Stimulated activated memory B cell treated with anti-CD40 and anti-IgM and Interleukin-4, amounts not matched to agents 10 μg/mL and 1 μg/mL and 100 μg/mL, for 72 hours (primary cell): ENCODE results near the gene FAM89B.
A peak's percentile ranks its signal among the peaks of the same experiment; 100 is the strongest.

Experiments
- ATAC-seq: fragments of 150-1000 bp; cut with Tn5 transposase; 2 replicates; pipeline ENCODE4 v1.10.0; 2021
- H3K27ac Mint-ChIP-seq: one replicate; pipeline ENCODE4 v1.8.0; 2022; ENCODE audit warnings: mild to moderate bottlenecking, mixed read lengths
- H3K27me3 Mint-ChIP-seq: one replicate; pipeline ENCODE4 v1.8.0; 2022; ENCODE audit warnings: mixed read lengths
- H3K36me3 Mint-ChIP-seq: one replicate; pipeline ENCODE4 v1.8.0; 2022; ENCODE audit warnings: mixed read lengths
- H3K4me1 Mint-ChIP-seq: one replicate; pipeline ENCODE4 v1.8.0; 2022; ENCODE audit warnings: mixed read lengths
- H3K4me3 Mint-ChIP-seq: one replicate; pipeline ENCODE4 v1.8.0; 2022; ENCODE audit warnings: mild to moderate bottlenecking, moderate library complexity, mixed read lengths
- H3K9me3 Mint-ChIP-seq: one replicate; pipeline ENCODE4 v1.8.0; 2022; ENCODE audit warnings: mixed read lengths

The FAM89B gene

DNA sequence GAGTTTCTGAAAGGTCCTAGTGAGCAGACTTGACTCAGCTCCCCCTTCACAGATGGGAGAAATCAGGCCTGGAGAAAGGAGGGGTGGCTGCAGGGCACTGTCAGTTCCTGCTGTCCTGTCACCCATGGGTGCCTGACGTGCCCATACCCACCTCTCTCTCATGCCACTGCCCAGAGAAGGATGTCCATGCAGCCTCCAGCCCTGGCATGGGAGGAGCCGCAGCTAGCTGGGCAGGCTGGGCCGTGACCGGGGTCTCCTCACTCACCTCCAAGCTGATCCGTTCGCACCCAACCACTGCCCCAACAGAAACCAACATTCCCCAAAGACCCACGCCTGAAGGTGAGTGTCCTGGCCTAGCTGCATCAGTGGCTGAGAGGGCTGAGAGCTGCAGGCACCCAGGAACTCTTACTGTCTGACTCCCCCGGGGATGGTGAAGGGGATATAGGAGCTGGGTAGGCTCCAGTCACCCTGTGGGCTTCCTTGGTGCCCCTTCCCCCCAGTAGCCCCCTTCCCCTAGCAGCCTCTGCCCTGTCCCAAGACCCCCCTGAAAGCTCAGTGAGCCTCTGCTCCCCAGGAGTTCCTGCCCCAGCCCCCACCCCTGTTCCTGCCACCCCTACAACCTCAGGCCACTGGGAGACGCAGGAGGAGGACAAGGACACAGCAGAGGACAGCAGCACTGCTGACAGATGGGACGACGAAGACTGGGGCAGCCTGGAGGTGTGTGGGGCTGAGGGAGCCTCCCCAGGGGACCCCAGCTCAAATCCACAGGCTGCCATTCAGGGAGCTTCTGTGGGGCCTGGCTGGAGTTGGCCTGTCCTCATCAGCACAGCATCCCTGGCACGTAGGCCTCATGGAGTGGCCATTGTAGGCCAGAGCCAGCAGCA lies 35.7 kb upstream of the FAM89B start:
- no peaks in the 10 kb centered on the region for H3K9me3 Mint-ChIP-seq
- H3K4me1 Mint-ChIP-seq = peaks cover 21% of the 10 kb centered on the region
- peak overlapping the region; percentile 34 for H3K27ac Mint-ChIP-seq
- H3K27me3 Mint-ChIP-seq = no peaks in the 10 kb centered on the region
- H3K36me3 Mint-ChIP-seq = peaks cover 41% of the 10 kb centered on the region
- ATAC-seq = no peak
- no peak overlapping the region for H3K4me3 Mint-ChIP-seq

DNA sequence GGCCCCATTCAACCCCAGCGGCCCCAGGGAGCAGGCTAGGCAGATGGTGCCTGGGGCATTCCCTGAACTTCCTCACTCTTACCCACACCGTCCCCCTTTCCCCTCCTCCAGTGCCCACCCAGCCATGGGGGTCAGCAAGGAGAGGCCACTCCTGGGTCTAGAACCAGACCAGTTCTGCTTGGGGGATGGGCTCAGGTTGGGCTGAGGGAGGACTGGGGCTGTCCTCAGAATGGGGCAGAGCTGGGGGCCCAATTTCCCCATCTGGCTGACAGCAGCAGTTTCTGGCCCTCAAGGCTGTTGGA lies 35.1 kb upstream of the FAM89B start:
- peaks cover 38% of the 10 kb centered on the region for H3K36me3 Mint-ChIP-seq
- ATAC-seq = no peak
- no peak overlapping the region for H3K4me3 Mint-ChIP-seq
- peak overlapping the region; percentile 34 for H3K27ac Mint-ChIP-seq
- peaks cover 27% of the 10 kb centered on the region for H3K4me1 Mint-ChIP-seq
- H3K9me3 Mint-ChIP-seq = no peaks in the 10 kb centered on the region
- H3K27me3 Mint-ChIP-seq = no peaks in the 10 kb centered on the region

DNA sequence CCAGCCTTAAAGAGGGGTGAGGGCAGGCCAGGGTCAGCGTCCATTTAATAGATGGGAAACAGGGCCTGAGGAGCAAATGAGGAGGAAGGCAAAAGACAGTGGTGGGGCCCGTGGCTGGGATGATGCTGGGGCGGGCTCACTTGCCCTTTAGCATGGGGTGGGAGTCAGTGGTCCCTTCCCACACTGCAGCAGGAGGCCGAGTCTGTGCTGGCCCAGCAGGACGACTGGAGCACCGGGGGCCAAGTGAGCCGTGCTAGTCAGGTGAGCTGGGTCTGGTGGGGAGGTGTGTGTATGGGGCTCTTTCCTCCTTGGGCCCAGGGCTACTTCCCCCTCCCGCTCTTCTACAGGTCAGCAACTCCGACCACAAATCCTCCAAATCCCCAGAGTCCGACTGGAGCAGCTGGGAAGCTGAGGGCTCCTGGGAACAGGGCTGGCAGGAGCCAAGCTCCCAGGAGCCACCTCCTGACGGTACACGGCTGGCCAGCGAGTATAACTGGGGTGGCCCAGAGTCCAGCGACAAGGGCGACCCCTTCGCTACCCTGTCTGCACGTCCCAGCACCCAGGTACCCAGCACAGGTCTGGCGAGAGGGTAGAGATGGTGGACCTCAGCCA lies 34.6 kb upstream of the FAM89B start:
- no peak overlapping the region for H3K4me3 Mint-ChIP-seq
- H3K4me1 Mint-ChIP-seq = peaks cover 27% of the 10 kb centered on the region
- no peak for ATAC-seq
- no peaks in the 10 kb centered on the region for H3K9me3 Mint-ChIP-seq
- peaks cover 38% of the 10 kb centered on the region for H3K36me3 Mint-ChIP-seq
- peak overlapping the region; percentile 34 for H3K27ac Mint-ChIP-seq
- H3K27me3 Mint-ChIP-seq = no peaks in the 10 kb centered on the region

DNA sequence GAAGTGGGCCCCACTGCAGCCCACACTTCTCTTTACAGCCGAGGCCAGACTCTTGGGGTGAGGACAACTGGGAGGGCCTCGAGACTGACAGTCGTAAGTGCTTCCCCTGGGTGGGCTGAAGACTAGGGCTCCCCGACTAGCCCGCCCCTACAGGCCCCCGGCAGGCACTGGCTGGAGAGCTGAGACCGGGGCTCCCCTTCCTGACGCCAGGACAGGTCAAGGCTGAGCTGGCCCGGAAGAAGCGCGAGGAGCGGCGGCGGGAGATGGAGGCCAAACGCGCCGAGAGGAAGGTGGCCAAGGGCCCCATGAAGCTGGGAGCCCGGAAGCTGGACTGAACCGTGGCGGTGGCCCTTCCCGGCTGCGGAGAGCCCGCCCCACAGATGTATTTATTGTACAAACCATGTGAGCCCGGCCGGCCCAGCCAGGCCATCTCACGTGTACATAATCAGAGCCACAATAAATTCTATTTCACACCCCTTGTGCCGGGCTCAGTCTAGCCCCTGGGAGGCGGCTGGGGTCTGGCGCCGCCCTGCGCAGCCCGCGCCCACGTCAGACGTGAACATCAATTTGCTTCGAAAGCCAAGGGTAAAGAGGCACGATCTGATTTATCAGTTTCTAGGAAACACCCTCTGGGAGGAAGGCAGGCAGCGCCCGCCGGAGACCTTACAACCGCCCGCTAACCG lies 34.0 kb upstream of the FAM89B start:
- no peak for ATAC-seq
- H3K9me3 Mint-ChIP-seq = no peaks in the 10 kb centered on the region
- peak overlapping the region; percentile 36 for H3K4me3 Mint-ChIP-seq
- no peak overlapping the region for H3K27ac Mint-ChIP-seq
- H3K36me3 Mint-ChIP-seq = peaks cover 33% of the 10 kb centered on the region
- peaks cover 27% of the 10 kb centered on the region for H3K4me1 Mint-ChIP-seq
- H3K27me3 Mint-ChIP-seq = no peaks in the 10 kb centered on the region

DNA sequence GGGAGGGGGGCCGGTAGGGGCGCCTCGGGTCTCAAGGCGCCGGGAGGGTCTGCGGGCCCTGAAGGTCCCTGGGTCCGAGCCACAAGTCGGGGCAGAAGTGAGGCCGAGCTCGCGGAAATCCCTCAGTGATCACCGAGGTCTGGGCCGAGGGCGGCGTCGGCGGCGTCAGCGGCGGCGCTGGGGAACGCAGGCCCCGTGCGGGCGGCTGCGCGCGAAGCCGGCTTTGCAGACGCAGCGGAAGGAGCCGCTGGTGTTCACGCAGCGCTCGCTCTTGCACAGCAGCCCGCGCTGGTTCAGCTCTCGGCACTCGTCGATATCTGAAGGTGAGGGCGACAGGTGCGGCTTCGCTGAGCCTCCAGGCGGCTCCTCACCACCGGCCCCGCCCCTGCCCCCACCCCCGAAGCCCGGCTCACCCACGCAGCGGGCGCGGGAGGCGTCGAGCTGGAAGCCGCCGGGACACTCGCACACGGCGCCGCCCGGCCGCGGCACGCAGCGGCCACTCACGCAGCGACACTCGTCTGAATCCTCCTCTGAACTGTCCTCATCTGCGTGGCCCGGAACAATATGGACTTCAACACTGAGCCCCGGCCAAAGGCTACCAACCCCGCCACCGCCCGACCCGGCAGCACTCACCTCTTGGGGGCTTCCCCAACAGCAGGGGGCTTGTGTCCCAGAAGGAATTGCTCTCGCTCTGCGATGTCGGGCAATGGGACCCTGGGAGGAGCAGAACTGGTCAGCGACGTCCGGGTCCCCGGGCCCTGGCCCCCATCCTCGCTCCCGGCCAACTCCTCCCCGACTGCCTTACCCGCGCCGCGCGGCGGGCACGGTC lies 33.2 kb upstream of the FAM89B start:
- H3K27ac Mint-ChIP-seq = peak overlapping the region; percentile 90
- ATAC-seq = no peak

DNA sequence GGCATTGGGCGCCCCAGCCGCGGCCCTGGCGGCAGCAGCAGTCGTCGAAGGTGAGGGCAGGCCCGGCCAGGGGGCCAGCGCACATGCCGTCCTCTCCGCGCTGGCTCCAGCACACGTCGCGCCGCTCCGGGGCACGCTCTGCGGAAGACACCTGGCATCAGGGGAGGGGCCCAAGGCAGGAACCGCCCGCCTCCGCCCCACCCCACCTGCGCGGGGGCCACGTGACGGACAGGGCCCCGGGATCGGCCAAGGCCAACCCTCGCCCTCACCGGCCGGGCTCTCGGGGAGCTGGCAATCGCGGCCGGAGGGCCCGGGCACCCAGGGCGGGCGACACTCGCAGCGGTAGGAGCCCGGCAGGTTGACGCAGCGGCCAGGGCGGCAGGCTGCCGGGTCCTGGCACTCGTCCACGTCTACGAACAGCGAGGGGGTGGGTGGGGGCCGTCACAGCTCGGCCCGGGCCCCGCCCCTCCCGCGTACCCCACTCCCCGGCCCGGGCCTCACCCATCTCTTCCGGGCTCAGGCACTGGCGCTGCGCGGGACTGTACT lies 32.5 kb upstream of the FAM89B start:
- peak overlapping the region; percentile 91 for H3K4me3 Mint-ChIP-seq
- peak overlapping the region; percentile 90 for H3K27ac Mint-ChIP-seq
- H3K4me1 Mint-ChIP-seq = peaks cover 38% of the 10 kb centered on the region
- H3K9me3 Mint-ChIP-seq = no peaks in the 10 kb centered on the region
- no peaks in the 10 kb centered on the region for H3K27me3 Mint-ChIP-seq
- peaks cover 24% of the 10 kb centered on the region for H3K36me3 Mint-ChIP-seq
- peak; percentile 84 for ATAC-seq

More for the DNA sequence above, 33.2 kb upstream of the FAM89B start:
- Mint-ChIP-seq H3K4me3 (peak overlapping the region; percentile 36), H3K36me3 (peaks cover 29% of the 10 kb centered on the region), H3K4me1 (peaks cover 31% of the 10 kb centered on the region), H3K27me3 (no peaks in the 10 kb centered on the region), H3K9me3 (no peaks in the 10 kb centered on the region)

DNA sequence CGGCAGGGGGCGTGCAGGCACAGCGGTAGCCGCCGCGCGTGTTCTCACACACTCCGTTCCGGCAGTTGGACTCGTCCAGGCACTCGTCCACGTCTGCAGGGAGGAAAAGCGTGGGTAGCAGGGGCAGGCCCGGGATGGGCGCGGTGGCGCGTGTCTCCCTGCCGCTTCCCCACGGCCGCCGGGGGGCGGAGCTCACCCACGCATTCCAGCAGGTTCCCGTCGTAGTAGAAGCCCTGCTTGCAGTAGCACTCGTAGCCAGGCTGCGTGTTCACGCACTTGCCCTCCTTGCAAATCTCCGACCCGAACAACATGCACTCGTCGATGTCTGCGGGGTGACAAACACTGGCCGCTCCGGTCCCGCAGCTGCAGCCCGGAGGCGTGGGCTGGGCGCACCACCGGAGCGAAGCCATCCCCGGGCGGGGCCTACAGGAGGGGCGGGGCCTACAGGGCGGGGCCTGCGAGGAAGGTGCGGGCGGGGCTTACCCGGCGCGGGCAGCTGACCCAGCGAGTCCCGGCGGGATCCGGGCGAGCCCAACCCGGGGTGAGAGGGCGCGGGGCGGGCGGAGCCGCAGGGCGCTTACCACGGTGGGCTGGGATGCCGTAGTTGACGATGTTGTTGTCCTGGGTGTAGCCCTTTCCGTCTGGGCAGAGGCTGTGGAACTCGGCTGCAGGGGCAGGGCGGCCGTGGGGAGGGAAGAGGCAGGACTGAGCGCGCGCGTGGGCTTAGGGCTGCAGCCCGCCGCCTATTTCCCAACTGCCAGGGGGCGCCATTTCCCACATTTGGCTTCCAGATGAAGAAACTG lies 31.8 kb upstream of the FAM89B start:
- no peaks in the 10 kb centered on the region for H3K27me3 Mint-ChIP-seq

DNA sequence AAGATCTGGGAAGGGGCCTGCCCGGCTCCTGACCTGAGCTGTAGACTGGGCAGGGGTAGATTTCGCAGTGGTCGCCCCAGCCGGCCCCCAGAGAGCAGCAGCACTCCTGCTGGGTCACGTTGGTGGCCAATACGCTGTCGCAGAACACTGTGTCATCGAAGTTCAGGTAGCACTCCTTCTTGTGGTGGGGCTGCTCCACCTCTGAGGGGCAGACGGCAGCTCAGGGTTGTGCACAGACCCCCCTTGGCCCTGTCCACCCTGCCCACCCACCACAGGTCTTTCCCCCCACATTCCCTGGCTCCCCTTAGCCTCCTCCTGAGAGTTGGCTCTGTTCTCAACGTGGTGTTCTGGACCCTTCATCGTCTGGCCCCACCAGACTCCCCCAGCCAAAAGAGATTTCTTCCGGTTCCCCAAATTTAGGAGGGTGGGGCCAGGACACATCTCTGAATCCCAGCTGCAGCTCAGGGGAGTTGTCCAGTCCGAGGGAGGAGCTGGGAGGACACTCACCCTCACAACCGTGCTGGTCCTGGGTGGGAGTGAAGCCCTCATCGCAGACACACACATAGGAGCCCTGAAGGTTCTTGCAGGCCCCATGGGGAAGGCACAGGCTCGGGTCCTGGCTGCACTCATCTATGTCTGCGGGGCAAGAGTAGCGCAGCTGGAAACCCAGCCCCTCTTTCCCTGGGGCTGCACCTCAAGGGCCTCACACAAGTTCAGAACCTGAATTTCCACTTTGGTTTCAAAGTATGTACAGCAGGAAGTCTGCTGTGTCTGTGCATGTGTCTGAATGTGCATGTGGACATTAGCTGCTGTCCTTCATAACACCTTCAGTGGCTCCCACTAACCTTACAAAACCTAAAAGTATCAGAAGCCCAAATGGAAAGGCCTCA lies 31.0 kb upstream of the FAM89B start:
- Mint-ChIP-seq H3K27ac (peak overlapping the region; percentile 90), H3K4me1 (peaks cover 52% of the 10 kb centered on the region), H3K36me3 (peaks cover 22% of the 10 kb centered on the region), H3K9me3 (no peaks in the 10 kb centered on the region), H3K4me3 (peak overlapping the region; percentile 91), H3K27me3 (no peaks in the 10 kb centered on the region)
- no peak for ATAC-seq

More for the DNA sequence above, 31.8 kb upstream of the FAM89B start:
- Mint-ChIP-seq H3K36me3 (peaks cover 23% of the 10 kb centered on the region), H3K9me3 (no peaks in the 10 kb centered on the region), H3K27ac (peak overlapping the region; percentile 90), H3K4me3 (peak overlapping the region; percentile 91), H3K4me1 (peaks cover 45% of the 10 kb centered on the region)
- ATAC-seq = peak; percentile 91

DNA sequence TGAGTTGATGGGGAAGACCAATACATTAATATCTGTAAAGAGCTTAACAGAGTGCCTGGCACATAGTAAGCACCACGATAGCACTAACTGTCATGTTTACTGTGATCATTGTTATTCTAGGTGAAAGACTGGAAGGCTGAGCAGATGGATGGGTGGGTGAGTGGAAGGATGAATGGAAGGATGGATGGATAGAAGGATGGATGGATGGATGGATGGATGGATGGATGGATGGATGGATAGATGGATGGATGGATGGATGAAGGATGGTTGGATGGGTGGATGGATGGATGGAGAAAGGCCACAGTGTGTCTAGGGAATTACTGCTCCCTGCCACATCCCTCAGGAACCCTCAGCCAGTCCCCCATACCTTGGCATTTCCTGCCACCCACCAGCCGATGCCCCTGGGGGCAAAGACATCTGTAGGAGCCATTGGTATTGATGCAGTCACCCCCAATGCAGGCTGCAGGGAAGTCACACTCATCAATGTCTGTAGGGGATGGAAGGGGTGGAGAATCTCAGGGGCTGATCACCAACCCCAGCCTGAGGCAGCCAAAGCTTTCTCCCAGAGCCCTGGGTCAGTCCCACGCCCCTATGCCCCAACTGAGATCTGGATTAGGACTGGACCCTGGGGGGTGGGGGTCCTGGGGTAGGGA lies 29.5 kb upstream of the FAM89B start:
- Mint-ChIP-seq H3K27ac (no peak overlapping the region), H3K27me3 (no peaks in the 10 kb centered on the region), H3K4me1 (peaks cover 49% of the 10 kb centered on the region), H3K36me3 (peaks cover 8% of the 10 kb centered on the region), H3K9me3 (no peaks in the 10 kb centered on the region), H3K4me3 (no peak overlapping the region)
- no peak for ATAC-seq

DNA sequence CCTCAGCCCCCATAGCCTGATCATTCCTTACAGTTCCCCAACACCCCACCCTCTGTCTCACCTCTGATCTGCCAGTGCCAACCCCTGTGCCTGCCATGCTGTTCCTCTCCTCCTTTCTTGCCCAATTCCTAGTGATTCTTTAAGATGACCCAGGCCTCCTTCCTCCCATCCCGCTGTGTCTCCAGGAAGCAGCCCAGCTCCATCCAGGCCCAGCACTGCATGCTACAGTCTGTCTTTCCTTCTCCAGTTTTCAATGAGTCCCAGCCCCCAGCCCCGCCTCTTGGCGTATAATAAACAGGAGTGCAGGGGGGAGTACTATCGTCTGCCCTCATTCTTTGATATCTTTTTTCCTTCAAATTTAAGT lies 26.5 kb upstream of the FAM89B start:
- no peaks in the 10 kb centered on the region for H3K36me3 Mint-ChIP-seq
- H3K27ac Mint-ChIP-seq = peak overlapping the region; percentile 79
- H3K4me3 Mint-ChIP-seq = peak overlapping the region; percentile 81
- peaks cover 66% of the 10 kb centered on the region for H3K4me1 Mint-ChIP-seq
- H3K27me3 Mint-ChIP-seq = no peaks in the 10 kb centered on the region
- H3K9me3 Mint-ChIP-seq = no peaks in the 10 kb centered on the region
- ATAC-seq = no peak

DNA sequence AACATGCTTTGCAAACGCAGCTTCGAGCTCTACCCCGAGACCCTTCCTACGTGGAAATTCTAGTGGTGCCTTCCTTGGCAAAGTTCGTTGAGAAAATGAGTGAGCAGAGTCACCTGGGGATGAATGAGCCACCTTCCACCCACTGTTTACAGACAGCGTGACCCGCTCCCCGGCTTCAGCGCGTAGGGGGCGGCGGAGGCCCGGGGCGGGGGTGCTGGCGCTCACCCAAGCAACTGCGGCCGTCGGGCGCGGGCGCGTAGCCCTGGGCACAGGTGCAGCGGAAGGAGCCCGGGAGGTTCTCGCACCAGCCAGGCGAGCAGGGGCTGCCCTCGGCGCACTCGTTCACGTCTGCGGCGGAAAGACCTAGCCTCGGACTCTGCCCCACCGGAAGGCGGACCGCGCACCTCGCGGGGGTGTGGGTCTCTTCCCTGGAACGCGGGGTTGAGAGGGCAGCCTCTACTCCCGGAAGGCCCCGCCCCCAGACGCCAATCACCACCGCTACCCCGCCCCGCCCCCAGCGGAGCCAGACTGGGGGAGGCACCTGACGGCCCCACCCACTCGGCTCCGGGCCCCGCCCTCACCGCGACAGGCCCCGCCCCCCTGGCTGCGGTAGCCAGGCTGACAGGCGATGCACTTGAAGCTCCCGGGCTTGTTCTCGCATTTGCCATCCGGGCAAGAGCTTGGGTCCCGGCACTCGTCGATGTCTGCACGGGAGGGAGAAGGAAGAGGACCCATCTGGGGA lies 25.9 kb upstream of the FAM89B start:
- Mint-ChIP-seq H3K9me3 (no peaks in the 10 kb centered on the region), H3K27ac (peak overlapping the region; percentile 79), H3K36me3 (no peaks in the 10 kb centered on the region), H3K4me3 (peak overlapping the region; percentile 81), H3K27me3 (no peaks in the 10 kb centered on the region), H3K4me1 (peaks cover 64% of the 10 kb centered on the region)
- peak; percentile 93 for ATAC-seq

DNA sequence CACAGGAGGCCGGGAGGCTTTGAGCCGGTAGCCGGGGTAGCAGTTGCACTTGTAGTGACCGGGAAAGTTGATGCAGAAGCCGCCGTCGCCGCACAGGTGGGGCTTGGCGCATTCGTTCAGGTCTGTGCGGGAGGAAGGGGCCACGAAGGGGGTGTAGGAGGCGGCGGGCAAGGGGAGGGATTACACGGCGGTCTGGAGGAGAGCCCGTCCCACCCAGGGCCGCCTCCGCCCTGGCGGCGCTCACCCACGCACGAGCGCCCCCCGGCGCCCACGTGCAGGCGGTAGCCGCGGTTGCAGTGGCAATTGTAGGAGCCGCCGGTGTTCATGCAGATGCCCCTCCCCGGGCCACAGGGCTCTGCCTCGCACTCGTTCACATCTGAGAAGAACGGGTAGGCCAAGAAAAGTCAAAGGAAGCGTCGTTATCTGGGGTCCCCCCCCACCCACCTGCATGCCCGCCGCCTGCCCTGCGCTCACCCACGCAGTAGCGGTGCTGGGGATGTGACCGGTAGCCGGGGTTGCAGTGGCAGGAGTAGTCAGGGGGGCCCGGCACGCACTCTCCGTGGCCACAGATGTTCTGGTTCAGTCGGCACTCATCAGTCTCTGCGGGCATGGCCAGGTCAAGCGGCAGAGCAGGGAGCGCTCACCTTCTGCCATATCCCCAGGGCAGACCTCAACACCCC lies 24.8 kb upstream of the FAM89B start:
- Mint-ChIP-seq H3K4me1 (peaks cover 68% of the 10 kb centered on the region), H3K9me3 (no peaks in the 10 kb centered on the region), H3K4me3 (peak overlapping the region; percentile 24), H3K36me3 (no peaks in the 10 kb centered on the region), H3K27ac (peak overlapping the region; percentile 79), H3K27me3 (no peaks in the 10 kb centered on the region)
- no peak for ATAC-seq
